ENCODE measurements around the gene TCERG1L. TPM values are rescaled to one million over a fixed set of nuclear protein-coding genes. Genes with fewer than 3 reads are reported as not detected.

The TCERG1L gene
- total RNA-seq, 2 donors from 2014 or later = 1.6 to 4.5 TPM

GRCh38 chr10:131110241-131110783, 201.2 kb downstream of the TCERG1L start:
- Histone ChIP-seq H3K4me1 (ENCODE audit: control insufficient read depth, insufficient read depth, low read length) (no peaks in the 10 kb centered on the region), H3K9me3 (ENCODE audit: control insufficient read depth, low read length) (no peaks in the 10 kb centered on the region), H3K9ac (ENCODE audit: extremely low read depth, low read length, poor library complexity, severe bottlenecking) (no peak overlapping the region), H3K27ac (ENCODE audit: low read depth, low read length) (no peak overlapping the region), H3K36me3 (ENCODE audit: control insufficient read depth, insufficient read depth, low read length) (no peaks in the 10 kb centered on the region), H3K4me3 (ENCODE audit: low read length) (no peak overlapping the region), H3K27me3 (ENCODE audit: control insufficient read depth, insufficient read depth, low read length, poor library complexity, severe bottlenecking) (no peaks in the 10 kb centered on the region)
- Mint-ChIP-seq H3K9me3 (peaks cover 20% of the 10 kb centered on the region), H3K36me3 (ENCODE audit: low read depth) (peaks cover 17% of the 10 kb centered on the region), H3K27me3 (ENCODE audit: insufficient read depth) (no peaks in the 10 kb centered on the region), H3K4me3 (no peak overlapping the region), H3K27ac (no peak overlapping the region), H3K4me1 (no peaks in the 10 kb centered on the region)
- 92 to 96% methylated on average over 10 to 11 of the region's 11 CpGs for WGBS, 2 experiments (ENCODE audit: insufficient coverage in 1 of 2, insufficient read length in 1 of 2)
- TF ChIP-seq CTCF (conservative IDR thresholded peaks at IDR 0.05) = no peak
- no peak for DNase-seq

DNA sequence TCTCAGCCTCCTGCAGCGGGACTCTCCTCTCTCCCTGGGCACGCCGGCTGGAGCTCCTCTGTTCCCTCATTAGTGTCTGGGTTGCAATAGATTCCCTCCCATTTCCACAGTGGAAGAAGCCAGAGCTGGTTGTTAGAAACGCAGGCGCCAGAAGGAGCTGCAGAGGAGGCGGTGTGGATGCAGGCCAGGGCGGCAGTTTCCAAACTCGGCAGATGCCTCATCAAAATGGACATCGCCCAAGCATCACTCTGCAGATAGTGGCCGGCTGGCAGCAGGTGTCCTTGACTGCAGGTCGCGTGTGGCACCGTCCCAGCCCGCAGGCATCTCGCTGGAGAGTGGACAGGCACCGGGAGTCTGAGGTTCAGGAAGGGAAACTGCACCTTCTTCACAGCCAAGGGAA, 201.8 kb downstream of the TCERG1L start:
- WGBS, 2 experiments (ENCODE audit: insufficient coverage in 1 of 2, insufficient read length in 1 of 2) = 85 to 88% methylated on average over 13 to 16 of the region's 16 CpGs
- Mint-ChIP-seq H3K4me3 (no peak overlapping the region), H3K27ac (no peak overlapping the region), H3K27me3 (ENCODE audit: insufficient read depth) (no peaks in the 10 kb centered on the region), H3K36me3 (ENCODE audit: low read depth) (peaks cover 20% of the 10 kb centered on the region), H3K4me1 (no peaks in the 10 kb centered on the region), H3K9me3 (peaks cover 24% of the 10 kb centered on the region)
- H3K27ac ChIP-seq (ENCODE audit: low read depth, low read length) = no peak overlapping the region
- no peak for DNase-seq
- no peaks in the 10 kb centered on the region for H3K27me3 ChIP-seq (ENCODE audit: control insufficient read depth, insufficient read depth, low read length, poor library complexity, severe bottlenecking)
- H3K4me3 ChIP-seq (ENCODE audit: low read length) = no peak overlapping the region
- H3K9me3 ChIP-seq (ENCODE audit: control insufficient read depth, low read length) = no peaks in the 10 kb centered on the region
- TF ChIP-seq CTCF (conservative IDR thresholded peaks at IDR 0.05) = no peak
- no peaks in the 10 kb centered on the region for H3K36me3 ChIP-seq (ENCODE audit: control insufficient read depth, insufficient read depth, low read length)
- no peak overlapping the region for H3K9ac ChIP-seq (ENCODE audit: extremely low read depth, low read length, poor library complexity, severe bottlenecking)
- no peaks in the 10 kb centered on the region for H3K4me1 ChIP-seq (ENCODE audit: control insufficient read depth, insufficient read depth, low read length)

DNA sequence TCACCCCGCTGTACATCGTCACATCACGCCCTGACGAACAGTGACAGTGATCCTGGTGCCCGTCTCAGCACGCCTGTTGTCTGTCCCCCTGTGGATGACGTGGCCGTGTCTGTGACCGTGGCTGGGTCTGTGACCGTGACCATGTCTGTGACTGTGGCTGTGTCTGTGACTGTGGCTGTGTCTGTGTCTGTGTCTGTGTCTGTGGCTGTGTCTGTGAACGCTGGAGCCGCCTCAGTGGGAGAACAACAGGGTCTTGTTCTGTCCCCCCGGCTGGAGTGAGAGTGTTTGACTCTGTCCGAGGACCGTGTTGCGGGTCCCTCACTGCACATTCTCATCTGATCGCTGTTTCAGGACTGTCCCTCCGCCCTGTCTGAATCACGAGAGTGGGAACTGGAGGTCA, 202.2 kb downstream of the TCERG1L start:
- Histone ChIP-seq H3K9me3 (ENCODE audit: control insufficient read depth, low read length) (no peaks in the 10 kb centered on the region), H3K36me3 (ENCODE audit: control insufficient read depth, insufficient read depth, low read length) (no peaks in the 10 kb centered on the region), H3K27ac (ENCODE audit: low read depth, low read length) (no peak overlapping the region), H3K4me3 (ENCODE audit: low read length) (no peak overlapping the region), H3K27me3 (ENCODE audit: control insufficient read depth, insufficient read depth, low read length, poor library complexity, severe bottlenecking) (no peaks in the 10 kb centered on the region), H3K4me1 (ENCODE audit: control insufficient read depth, insufficient read depth, low read length) (no peaks in the 10 kb centered on the region), H3K9ac (ENCODE audit: extremely low read depth, low read length, poor library complexity, severe bottlenecking) (no peak overlapping the region)
- 91 to 93% methylated on average over 17 to 19 of the region's 19 CpGs for WGBS, 2 experiments (ENCODE audit: insufficient coverage in 1 of 2, insufficient read length in 1 of 2)
- H3K27ac Mint-ChIP-seq = no peak overlapping the region
- DNase-seq = no peak
- H3K27me3 Mint-ChIP-seq (ENCODE audit: insufficient read depth) = no peaks in the 10 kb centered on the region
- peaks cover 20% of the 10 kb centered on the region for H3K36me3 Mint-ChIP-seq (ENCODE audit: low read depth)
- H3K4me1 Mint-ChIP-seq = no peaks in the 10 kb centered on the region
- no peak overlapping the region for H3K4me3 Mint-ChIP-seq
- no peak for TF ChIP-seq CTCF (conservative IDR thresholded peaks at IDR 0.05)
- peaks cover 24% of the 10 kb centered on the region for H3K9me3 Mint-ChIP-seq

Data from endodermal cell (in vitro differentiated cells).